A549 (cell line): ENCODE results near the gene RXRG. TPM values are rescaled to one million over a fixed set of nuclear protein-coding genes. Genes with fewer than 3 reads are reported as not detected.
"Not testable (repeated sequence)": the region's sequence is repeated elsewhere in the genome, so short reads cannot be mapped to it uniquely, and the experiment has no call there.

ENCODE experiments used
- ATAC-seq, 2 experiments: fragments of 200-7000 bp in 1 of 2; fragments of >200 bp in 1 of 2; cut with Nextera tagmentation in 1 of 2; cut with Tn5 transposase in 1 of 2; 3 replicates each; pipeline versions ENCODE4 v1.8.0 to v1.9.1; 2018 to 2020; ENCODE audit warnings: mild to moderate bottlenecking in 1 of 2, moderate library complexity in 1 of 2
- CTCF ChIA-PET: fragments of 300-600 bp; sonication (Branson Sonifier 250); formaldehyde crosslinking; extraction: SDS; loops from one replicate; lab custom pipeline; 2021; ENCODE audit warnings: antibody characterized with exemption, inconsistent platforms; lab: Yijun Ruan, JAX
- POLR2A ChIA-PET: fragments of 350-600 bp; formaldehyde crosslinking; extraction: SDS; loops from one replicate; lab custom pipeline; 2021; ENCODE audit warnings: antibody characterized with exemption, inconsistent platforms; lab: Yijun Ruan, JAX
- DNase-seq, 2 experiments: peaks; one replicate each; pipeline versions ENCODE4 v3.0.0 to v3.0.0-alpha.2; 2011 to 2016; ENCODE audit warnings: low read depth in 1 of 2, low spot score in 1 of 2
- FAIRE-seq: peaks from 2 replicates; lab custom pipeline; 2011; peaks lifted over from hg19 to GRCh38; lab: Jason Lieb, UNC
- H3K27ac ChIP-seq, 2 experiments: fragments of >200 bp; sonication (Bioruptor Twin); formaldehyde crosslinking; 3 replicates each; pipeline ENCODE4 v1.5.1; 2016 to 2017
- H3K4me1 ChIP-seq: fragments of >200 bp; sonication (Bioruptor Twin); formaldehyde crosslinking; 3 replicates; pipeline ENCODE4 v1.6.1; 2016
- H3K4me2 ChIP-seq: fragments of >200 bp; sonication (Bioruptor Twin); formaldehyde crosslinking; 3 replicates; pipeline ENCODE4 v1.6.1; 2016
- H3K4me3 ChIP-seq: fragments of >200 bp; sonication (Bioruptor Twin); formaldehyde crosslinking; 3 replicates; pipeline ENCODE4 v1.5.1; 2016
- H3K9me3 ChIP-seq: fragments of >200 bp; sonication (Bioruptor Twin); formaldehyde crosslinking; 3 replicates; pipeline ENCODE4 v1.6.1; 2016
- CEBPB ChIP-seq, 2 experiments: fragments of >200 bp in 1 of 2; sonication (Bioruptor Twin) in 1 of 2; formaldehyde crosslinking in 1 of 2; IDR thresholded peaks; 2 replicates each; pipeline ENCODE4 v1.6.1; 2012 to 2016
- CHD2 ChIP-seq: fragments of 150-350 bp; IDR thresholded peaks from 2 replicates; pipeline ENCODE4 v1.6.1; 2014; ENCODE audit warnings: low read length; ENCODE audit not compliant: partially characterized antibody
- CHD4 ChIP-seq: fragments of 200-600 bp; sonication (generic); IDR thresholded peaks from 2 replicates; pipeline ENCODE4 v1.6.1; 2016; ENCODE audit warnings: antibody characterized with exemption, mild to moderate bottlenecking, borderline replicate concordance
- EHMT2 ChIP-seq: fragments of 200-600 bp; sonication (generic); IDR thresholded peaks from 2 replicates; pipeline ENCODE4 v1.6.1; 2016; ENCODE audit warnings: antibody characterized with exemption, low read depth, mild to moderate bottlenecking, moderate library complexity
- FOSL2 ChIP-seq, 2 experiments: fragments of 450-650 bp in 1 of 2; fragments of >200 bp in 1 of 2; sonication (Bioruptor Twin) in 1 of 2; formaldehyde crosslinking; IDR thresholded peaks; 2 replicates each; pipeline versions ENCODE4 v1.5.0 to v1.6.1; 2016 to 2020; ENCODE audit warnings: mild to moderate bottlenecking in 1 of 2, moderate library complexity in 1 of 2
- HEYL ChIP-seq: fragments of 250-450 bp; sonication (Bioruptor Pico); IDR thresholded peaks from 2 replicates; pipeline ENCODE4 v1.8.0; 2021; ENCODE audit warnings: mild to moderate bottlenecking, moderate library complexity
- HOXA7 ChIP-seq: fragments of 250-450 bp; sonication (Bioruptor Pico); IDR thresholded peaks from 2 replicates; pipeline ENCODE4 v1.5.0; 2020; ENCODE audit warnings: mild to moderate bottlenecking, moderate library complexity
- HOXB13 ChIP-seq: fragments of 250-450 bp; sonication (Bioruptor Pico); IDR thresholded peaks from 2 replicates; pipeline ENCODE4 v1.5.0; 2020; ENCODE audit warnings: low read depth, mild to moderate bottlenecking, moderate library complexity
- HOXB5 ChIP-seq: fragments of 250-450 bp; sonication (Bioruptor Pico); IDR thresholded peaks from 2 replicates; pipeline ENCODE4 v1.5.0; 2020; ENCODE audit warnings: mild to moderate bottlenecking, moderate library complexity
- JUN ChIP-seq, 2 experiments: fragments of >200 bp; sonication (Bioruptor Twin); formaldehyde crosslinking; IDR thresholded peaks; 2 replicates in 1 of 2; 3 replicates in 1 of 2; pipeline ENCODE4 v1.6.1; 2016 to 2017
- JUNB ChIP-seq: fragments of >200 bp; sonication (Bioruptor Twin); formaldehyde crosslinking; IDR thresholded peaks from 2 replicates; pipeline ENCODE4 v1.6.1; 2016
- MAFK ChIP-seq: fragments of 450-650 bp; IDR thresholded peaks from 2 replicates; pipeline ENCODE4 v1.6.1; 2014; ENCODE audit not compliant: partially characterized antibody
- NR3C1 ChIP-seq: fragments of >200 bp; sonication (Bioruptor Twin); formaldehyde crosslinking; IDR thresholded peaks from 3 replicates; pipeline ENCODE4 v1.6.1; 2017
- RARB ChIP-seq: fragments of 250-450 bp; sonication (Bioruptor Pico); IDR thresholded peaks from 2 replicates; pipeline ENCODE4 v1.8.0; 2021; ENCODE audit warnings: mild to moderate bottlenecking, moderate library complexity
- RCOR1 ChIP-seq: fragments of 150-350 bp; IDR thresholded peaks from 2 replicates; pipeline ENCODE4 v1.6.1; 2014; ENCODE audit warnings: antibody characterized with exemption, low read length, low read depth
- RNF2 ChIP-seq: fragments of 200-600 bp; sonication (generic); IDR thresholded peaks from 2 replicates; pipeline ENCODE4 v1.6.1; 2016; ENCODE audit warnings: low read depth, mild to moderate bottlenecking, antibody characterized with exemption, moderate library complexity, borderline replicate concordance
- TFCP2L1 ChIP-seq: fragments of 250-450 bp; sonication (Bioruptor Pico); IDR thresholded peaks from 2 replicates; pipeline ENCODE4 v1.5.0; 2021; ENCODE audit warnings: mild to moderate bottlenecking
- TP53 ChIP-seq: fragments of 250-450 bp; sonication (Bioruptor Pico); IDR thresholded peaks from 2 replicates; pipeline ENCODE4 v1.5.0; 2021; ENCODE audit warnings: mild to moderate bottlenecking, moderate library complexity
- ZC3H11A ChIP-seq: fragments of 450-650 bp; IDR thresholded peaks from 2 replicates; pipeline ENCODE4 v1.6.1; 2014; ENCODE audit warnings: antibody characterized with exemption, mild to moderate bottlenecking
- ZFP36 ChIP-seq: fragments of 450-650 bp; IDR thresholded peaks from 2 replicates; pipeline ENCODE4 v1.6.1; 2014; ENCODE audit warnings: borderline replicate concordance; ENCODE audit not compliant: partially characterized antibody
- ZNF302 ChIP-seq: fragments of 250-450 bp; sonication (Bioruptor Pico); IDR thresholded peaks from 2 replicates; pipeline ENCODE4 v1.9.0; 2021; ENCODE audit warnings: inconsistent platforms, mild to moderate bottlenecking, moderate library complexity
- WGBS: methylation state at CpG from one replicate; pipeline ENCODE4 v1.1.6; 2017; ENCODE audit errors: missing lambda C conversion rate; 5-methylcytosine and 5-hydroxymethylcytosine counted together
- polyA plus RNA-seq, 4 experiments: library from polyadenylated mRNA; depleted of rRNA in 3 of 4; stranded (reverse); fragments of >200 nt; fragmentation: RNase III in 1 of 4; extraction: RNeasy Plus Mini Kit Qiagen cat#74134 plus additional on column Dnase treatment in 1 of 4; gene quantifications; 2 replicates in 3 of 4; 3 replicates in 1 of 4; pipeline ENCODE4 v1.2.3, GENCODE V29; 2011 to 2017
- TF ChIP-seq, protein P1 (sequence below): fragments of >200 bp; sonication (Bioruptor Twin); formaldehyde crosslinking; IDR thresholded peaks from 3 replicates; pipeline ENCODE4 v1.5.1; 2016
- TF ChIP-seq, protein P2 (sequence below): IDR thresholded peaks from 2 replicates; pipeline ENCODE4 v1.6.1; 2012
- TF ChIP-seq, protein P3 (sequence below): fragments of 450-650 bp; IDR thresholded peaks from 2 replicates; pipeline ENCODE4 v1.6.1; 2014; ENCODE audit warnings: antibody characterized with exemption

Gene RXRG
- polyA plus RNA-seq, 2 of the 4 experiments (the other 2 are of a cell fraction) = not detected

DNA sequence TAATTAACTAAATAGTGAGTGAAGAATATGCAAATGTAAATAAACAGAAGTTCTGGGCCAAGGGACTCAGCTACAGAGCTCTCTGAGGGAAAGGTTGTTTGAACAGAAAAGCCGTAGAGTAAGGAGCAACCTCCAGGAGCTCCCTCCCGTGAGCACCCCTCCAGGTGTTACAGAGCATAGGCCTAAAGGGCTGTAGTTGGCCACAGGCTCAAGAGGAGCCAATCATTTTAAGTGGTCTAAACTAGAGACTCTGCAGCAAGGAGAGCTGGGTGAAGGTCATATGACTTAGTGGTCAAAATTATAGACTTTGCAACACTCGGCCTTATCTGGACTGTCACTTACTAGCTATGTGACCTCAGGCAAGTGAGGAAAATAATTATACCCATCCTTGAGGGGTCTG is 19.1 kb upstream of the RXRG start (continued):
- TF ChIP-seq HEYL (CRISPR knock-in tag) (no peak), RNF2 (no peak), FOSL2 (IDR thresholded peaks at IDR 0.05) (no peak), FOSL2 (CRISPR knock-in tag; IDR thresholded peaks at IDR 0.05) (no peak), EHMT2 (no peak), TP53 (CRISPR knock-in tag) (no peak)
- TF ChIP-seq, protein P1, sequence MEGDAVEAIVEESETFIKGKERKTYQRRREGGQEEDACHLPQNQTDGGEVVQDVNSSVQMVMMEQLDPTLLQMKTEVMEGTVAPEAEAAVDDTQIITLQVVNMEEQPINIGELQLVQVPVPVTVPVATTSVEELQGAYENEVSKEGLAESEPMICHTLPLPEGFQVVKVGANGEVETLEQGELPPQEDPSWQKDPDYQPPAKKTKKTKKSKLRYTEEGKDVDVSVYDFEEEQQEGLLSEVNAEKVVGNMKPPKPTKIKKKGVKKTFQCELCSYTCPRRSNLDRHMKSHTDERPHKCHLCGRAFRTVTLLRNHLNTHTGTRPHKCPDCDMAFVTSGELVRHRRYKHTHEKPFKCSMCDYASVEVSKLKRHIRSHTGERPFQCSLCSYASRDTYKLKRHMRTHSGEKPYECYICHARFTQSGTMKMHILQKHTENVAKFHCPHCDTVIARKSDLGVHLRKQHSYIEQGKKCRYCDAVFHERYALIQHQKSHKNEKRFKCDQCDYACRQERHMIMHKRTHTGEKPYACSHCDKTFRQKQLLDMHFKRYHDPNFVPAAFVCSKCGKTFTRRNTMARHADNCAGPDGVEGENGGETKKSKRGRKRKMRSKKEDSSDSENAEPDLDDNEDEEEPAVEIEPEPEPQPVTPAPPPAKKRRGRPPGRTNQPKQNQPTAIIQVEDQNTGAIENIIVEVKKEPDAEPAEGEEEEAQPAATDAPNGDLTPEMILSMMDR = no peak

DNA sequence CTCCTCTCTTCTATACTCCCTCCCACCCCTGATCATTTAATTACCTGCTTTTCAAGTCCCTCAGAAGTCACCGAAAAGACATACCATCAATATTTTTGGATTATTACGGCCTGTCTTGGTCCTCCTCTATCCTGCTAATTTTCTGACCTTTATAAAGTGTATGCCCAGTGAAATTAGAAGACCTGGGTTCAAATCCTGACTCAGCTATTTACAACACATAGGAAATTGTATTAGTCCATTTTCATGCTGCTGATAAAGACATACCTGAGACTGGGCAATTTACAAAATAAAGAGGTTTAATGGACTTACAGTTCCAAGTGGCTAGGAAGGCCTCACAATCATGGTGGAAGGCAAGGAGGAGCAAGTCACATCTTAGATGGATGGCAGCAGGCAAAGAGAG is 14.8 kb upstream of the RXRG start:
- H3K9me3 ChIP-seq, H3K4me2 ChIP-seq, CTCF ChIA-PET, H3K4me1 ChIP-seq, FAIRE-seq, H3K4me3 ChIP-seq, DNase-seq, ATAC-seq, POLR2A ChIA-PET, H3K27ac ChIP-seq: not testable (repeated sequence)
- peak; percentile 63 for TF ChIP-seq MAFK
- WGBS = 48% methylated on average over 2 of the region's 2 CpGs

DNA sequence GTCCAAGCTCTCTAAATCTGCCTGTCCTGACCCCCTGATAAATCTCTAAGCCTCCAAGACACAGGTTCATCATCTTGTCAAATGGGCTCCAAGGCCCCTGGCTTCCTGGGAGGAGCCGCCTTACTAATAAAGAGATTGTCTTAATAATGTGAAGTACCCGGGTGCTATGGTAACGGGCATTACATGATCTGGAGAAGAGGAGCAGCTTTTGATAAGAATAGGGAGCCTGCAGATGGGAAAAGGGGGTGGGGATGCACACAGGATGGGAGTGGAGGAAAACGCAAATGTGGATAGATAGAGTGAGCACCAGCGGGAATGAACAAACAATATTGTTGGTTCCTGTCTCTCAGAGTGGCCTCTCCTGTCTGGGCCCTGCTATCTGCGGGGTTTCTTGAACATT is 11.9 kb upstream of the RXRG start:
- 26% methylated on average over 6 of the region's 6 CpGs for WGBS
- TF ChIP-seq, protein P2, sequence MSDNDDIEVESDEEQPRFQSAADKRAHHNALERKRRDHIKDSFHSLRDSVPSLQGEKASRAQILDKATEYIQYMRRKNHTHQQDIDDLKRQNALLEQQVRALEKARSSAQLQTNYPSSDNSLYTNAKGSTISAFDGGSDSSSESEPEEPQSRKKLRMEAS = no peak
- TF ChIP-seq HOXB5 (CRISPR knock-in tag) = no peak
- no peak for TF ChIP-seq JUN (IDR thresholded peaks at IDR 0.05)
- no peaks in the 10 kb centered on the region for H3K4me1 ChIP-seq
- H3K4me3 ChIP-seq = no peak overlapping the region
- ChIA-PET POLR2A (no interaction called here), CTCF (no interaction called here)
- FAIRE-seq = no peak
- no peaks in the 10 kb centered on the region for H3K9me3 ChIP-seq
- no peak overlapping the region for H3K27ac ChIP-seq
- no peak overlapping the region for H3K4me2 ChIP-seq
- ATAC-seq = no peak
- DNase-seq = no peak

DNA sequence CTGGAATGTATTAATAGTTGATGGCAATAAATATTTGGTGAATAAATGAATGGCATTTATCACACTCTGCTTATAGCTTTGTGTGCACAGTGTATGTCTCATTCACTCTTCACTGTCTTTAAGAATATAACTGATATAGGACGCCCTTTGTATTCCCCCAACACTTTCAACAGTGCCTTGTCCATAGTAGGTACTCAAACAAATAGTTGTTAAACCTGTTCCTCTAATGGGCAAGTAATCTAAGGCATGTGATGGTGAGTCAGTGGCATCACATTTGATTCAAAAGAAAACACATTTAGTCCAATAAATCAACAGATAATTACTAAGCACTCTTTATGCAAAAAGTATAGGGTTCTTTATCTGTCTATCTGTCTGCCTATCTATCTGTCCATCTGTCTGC is 11.2 kb upstream of the RXRG start:
- Histone ChIP-seq H3K4me3 (no peak overlapping the region), H3K27ac (no peak overlapping the region), H3K4me1 (no peaks in the 10 kb centered on the region), H3K9me3 (no peaks in the 10 kb centered on the region), H3K4me2 (no peak overlapping the region)
- 0% methylated on average over 1 of the region's 1 CpG for WGBS
- TF ChIP-seq RCOR1 (no peak), JUNB (no peak), CHD4 (no peak), RARB (CRISPR knock-in tag) (no peak), NR3C1 (no peak), ZFP36 (no peak), FOSL2 (IDR thresholded peaks at IDR 0.05) (no peak), FOSL2 (CRISPR knock-in tag; IDR thresholded peaks at IDR 0.05) (no peak), ZNF302 (CRISPR knock-in tag) (no peak), CHD2 (no peak), HOXA7 (no peak), CEBPB (IDR thresholded peaks at IDR 0.05) (no peak), ZC3H11A (no peak), HOXB13 (CRISPR knock-in tag) (no peak), TFCP2L1 (CRISPR knock-in tag) (no peak)
- TF ChIP-seq, protein P2 = no peak
- TF ChIP-seq, protein P3, sequence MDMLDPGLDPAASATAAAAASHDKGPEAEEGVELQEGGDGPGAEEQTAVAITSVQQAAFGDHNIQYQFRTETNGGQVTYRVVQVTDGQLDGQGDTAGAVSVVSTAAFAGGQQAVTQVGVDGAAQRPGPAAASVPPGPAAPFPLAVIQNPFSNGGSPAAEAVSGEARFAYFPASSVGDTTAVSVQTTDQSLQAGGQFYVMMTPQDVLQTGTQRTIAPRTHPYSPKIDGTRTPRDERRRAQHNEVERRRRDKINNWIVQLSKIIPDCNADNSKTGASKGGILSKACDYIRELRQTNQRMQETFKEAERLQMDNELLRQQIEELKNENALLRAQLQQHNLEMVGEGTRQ = no peak
- TF ChIP-seq, protein P1 = no peak
- ChIA-PET CTCF (no interaction called here), POLR2A (no interaction called here)
- DNase-seq (no peak), FAIRE-seq (no peak), ATAC-seq (no peak)
